ENCODE data around the gene ZFHX3. TPM values are rescaled to one million over a fixed set of nuclear protein-coding genes. Genes with fewer than 3 reads are reported as not detected.

Gene ZFHX3
- total and polyA plus RNA-seq, 2 experiments from 2014 or later: 6.7 to 12.2 TPM

GRCh38 chr16:72864130-72864833, 183.6 kb downstream of the ZFHX3 start:
- no peaks in the 10 kb centered on the region for H3K9me3 ChIP-seq (ENCODE audit: low read depth)
- no peaks in the 10 kb centered on the region for H3K36me3 ChIP-seq
- H3K4me3 ChIP-seq: no peak overlapping the region
- peaks cover under 1% of the 10 kb centered on the region for H3K4me1 ChIP-seq (ENCODE audit: low read depth)
- H3K27ac ChIP-seq: no peak overlapping the region
- TF ChIP-seq CTCF (IDR thresholded peaks at IDR 0.05; ENCODE audit: low read depth, low read length): no peak
- H3K27me3 ChIP-seq: no peaks in the 10 kb centered on the region
- DNase-seq (ENCODE audit: low read depth in 1 of 2, low spot score in 1 of 2): no peak

- Histone ChIP-seq H3K36me3 (no peaks in the 10 kb centered on the region), H3K27me3 (no peaks in the 10 kb centered on the region)
- TF ChIP-seq CTCF (IDR thresholded peaks at IDR 0.05; ENCODE audit: low read depth, low read length): no peak
Measured at GRCh38 chr16:72862090-72862489, 185.8 kb downstream of the ZFHX3 start.

GRCh38 chr16:72860726-72861562, 187.0 kb downstream of the ZFHX3 start:
- H3K9me3 ChIP-seq (ENCODE audit: low read depth): no peaks in the 10 kb centered on the region
- peaks cover 12% of the 10 kb centered on the region for H3K4me1 ChIP-seq (ENCODE audit: low read depth)
- DNase-seq (ENCODE audit: low read depth in 1 of 2, low spot score in 1 of 2): no peak
- no peak overlapping the region for H3K27ac ChIP-seq
- H3K27me3 ChIP-seq: no peaks in the 10 kb centered on the region
- no peaks in the 10 kb centered on the region for H3K36me3 ChIP-seq
- H3K4me3 ChIP-seq: no peak overlapping the region
- TF ChIP-seq CTCF (IDR thresholded peaks at IDR 0.05; ENCODE audit: low read depth, low read length): no peak

More at GRCh38 chr16:72862090-72862489, 185.8 kb downstream of the ZFHX3 start:
- Histone ChIP-seq H3K9me3 (ENCODE audit: low read depth) (no peaks in the 10 kb centered on the region), H3K4me3 (no peak overlapping the region), H3K4me1 (ENCODE audit: low read depth) (peaks cover 12% of the 10 kb centered on the region), H3K27ac (no peak overlapping the region)
- no peak for DNase-seq (ENCODE audit: low read depth in 1 of 2, low spot score in 1 of 2)

GRCh38 chr16:72859581-72859980, 188.3 kb downstream of the ZFHX3 start:
- no peak for DNase-seq (ENCODE audit: low read depth in 1 of 2, low spot score in 1 of 2)
- Histone ChIP-seq H3K27ac (peak overlapping the region; percentile 75), H3K27me3 (no peaks in the 10 kb centered on the region), H3K9me3 (ENCODE audit: low read depth) (no peaks in the 10 kb centered on the region), H3K4me1 (ENCODE audit: low read depth) (peaks cover 12% of the 10 kb centered on the region), H3K36me3 (no peaks in the 10 kb centered on the region), H3K4me3 (no peak overlapping the region)
- TF ChIP-seq CTCF (IDR thresholded peaks at IDR 0.05; ENCODE audit: low read depth, low read length): no peak

GRCh38 chr16:72858665-72859493, 189.0 kb downstream of the ZFHX3 start:
- peak in 1 of 2 donors; percentile 74 for DNase-seq (ENCODE audit: low read depth in 1 of 2, low spot score in 1 of 2)
- Histone ChIP-seq H3K36me3 (no peaks in the 10 kb centered on the region), H3K27me3 (no peaks in the 10 kb centered on the region), H3K4me3 (no peak overlapping the region), H3K4me1 (ENCODE audit: low read depth) (peaks cover 15% of the 10 kb centered on the region), H3K9me3 (ENCODE audit: low read depth) (no peaks in the 10 kb centered on the region), H3K27ac (peak overlapping the region; percentile 75)
- TF ChIP-seq CTCF (IDR thresholded peaks at IDR 0.05; ENCODE audit: low read depth, low read length): no peak

Data from cardiac muscle cell (in vitro differentiated cells and primary cell).